Cardiac muscle cell (in vitro differentiated cells and primary cell): Measurements from ENCODE around the gene PODXL2. TPM values are rescaled to one million over a fixed set of nuclear protein-coding genes. Genes with fewer than 3 reads are reported as not detected.

ENCODE experiments used
- DNase-seq, 2 donors: peaks; one replicate each; pipeline versions ENCODE4 v3.0.0 to v3.0.0-alpha.2; 2010 to 2017; ENCODE audit warnings: low read depth in 1 of 2, low spot score in 1 of 2
- H3K27ac ChIP-seq: fragments of 200-600 bp; sonication (generic); 2 replicates; pipeline ENCODE4 v1.5.1; 2016
- H3K27me3 ChIP-seq: fragments of 200-600 bp; sonication (generic); 2 replicates; pipeline ENCODE4 v1.6.0; 2016; ENCODE audit warnings: control low read depth
- H3K36me3 ChIP-seq: fragments of 200-600 bp; sonication (generic); 2 replicates; pipeline ENCODE4 v1.5.1; 2016; ENCODE audit warnings: control low read depth
- H3K4me1 ChIP-seq: fragments of 200-600 bp; sonication (generic); 2 replicates; pipeline ENCODE4 v1.8.1; 2017; ENCODE audit warnings: low read depth, mild to moderate bottlenecking, mixed run types
- H3K4me3 ChIP-seq: fragments of 200-600 bp; sonication (generic); 2 replicates; pipeline ENCODE4 v1.5.1; 2016; ENCODE audit warnings: mild to moderate bottlenecking
- H3K9me3 ChIP-seq: fragments of 200-600 bp; sonication (generic); 2 replicates; pipeline ENCODE4 v1.5.1; 2017; ENCODE audit warnings: low read depth, mild to moderate bottlenecking, control low read depth
- polyA plus RNA-seq: library from polyadenylated mRNA; unstranded; fragments of >200 nt; fragmentation: Nextera tagmentation; extraction: Ambion mirVana; gene quantifications from 2 replicates; pipeline ENCODE4 v1.2.1, GENCODE V29; 2016
- total RNA-seq: library from RNA; depleted of rRNA; stranded (reverse); fragments of >200 nt; gene quantifications from 2 replicates; pipeline ENCODE4 v1.2.3, GENCODE V29; 2016
- TF ChIP-seq, protein P1 (sequence below): IDR thresholded peaks from 2 replicates; pipeline ENCODE4 v1.5.1; 2012; ENCODE audit warnings: low read depth, mild to moderate bottlenecking, low read length

Gene PODXL2
- total and polyA plus RNA-seq, 2 experiments from 2014 or later: 16.0 to 24.9 TPM

GRCh38 chr3:127634653-127635052, 5.7 kb downstream of the PODXL2 start:
- no peaks in the 10 kb centered on the region for H3K36me3 ChIP-seq
- no peak for DNase-seq
- TF ChIP-seq, protein P1, sequence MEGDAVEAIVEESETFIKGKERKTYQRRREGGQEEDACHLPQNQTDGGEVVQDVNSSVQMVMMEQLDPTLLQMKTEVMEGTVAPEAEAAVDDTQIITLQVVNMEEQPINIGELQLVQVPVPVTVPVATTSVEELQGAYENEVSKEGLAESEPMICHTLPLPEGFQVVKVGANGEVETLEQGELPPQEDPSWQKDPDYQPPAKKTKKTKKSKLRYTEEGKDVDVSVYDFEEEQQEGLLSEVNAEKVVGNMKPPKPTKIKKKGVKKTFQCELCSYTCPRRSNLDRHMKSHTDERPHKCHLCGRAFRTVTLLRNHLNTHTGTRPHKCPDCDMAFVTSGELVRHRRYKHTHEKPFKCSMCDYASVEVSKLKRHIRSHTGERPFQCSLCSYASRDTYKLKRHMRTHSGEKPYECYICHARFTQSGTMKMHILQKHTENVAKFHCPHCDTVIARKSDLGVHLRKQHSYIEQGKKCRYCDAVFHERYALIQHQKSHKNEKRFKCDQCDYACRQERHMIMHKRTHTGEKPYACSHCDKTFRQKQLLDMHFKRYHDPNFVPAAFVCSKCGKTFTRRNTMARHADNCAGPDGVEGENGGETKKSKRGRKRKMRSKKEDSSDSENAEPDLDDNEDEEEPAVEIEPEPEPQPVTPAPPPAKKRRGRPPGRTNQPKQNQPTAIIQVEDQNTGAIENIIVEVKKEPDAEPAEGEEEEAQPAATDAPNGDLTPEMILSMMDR: no peak
- H3K27ac ChIP-seq: no peak overlapping the region
- H3K4me1 ChIP-seq: no peaks in the 10 kb centered on the region
- H3K4me3 ChIP-seq: no peak overlapping the region
- H3K9me3 ChIP-seq: no peaks in the 10 kb centered on the region
- no peaks in the 10 kb centered on the region for H3K27me3 ChIP-seq

- H3K9me3 ChIP-seq: no peaks in the 10 kb centered on the region
- H3K36me3 ChIP-seq: no peaks in the 10 kb centered on the region
- H3K4me1 ChIP-seq: no peaks in the 10 kb centered on the region
- no peak overlapping the region for H3K4me3 ChIP-seq
- no peaks in the 10 kb centered on the region for H3K27me3 ChIP-seq
- TF ChIP-seq, protein P1: no peak
- DNase-seq: no peak
- H3K27ac ChIP-seq: no peak overlapping the region
Observed at GRCh38 chr3:127637546-127637945, 8.6 kb downstream of the PODXL2 start.

- no peak for DNase-seq
- no peaks in the 10 kb centered on the region for H3K9me3 ChIP-seq
- TF ChIP-seq, protein P1: no peak
- H3K27me3 ChIP-seq: no peaks in the 10 kb centered on the region
- H3K27ac ChIP-seq: no peak overlapping the region
- no peaks in the 10 kb centered on the region for H3K36me3 ChIP-seq
- no peaks in the 10 kb centered on the region for H3K4me1 ChIP-seq
- H3K4me3 ChIP-seq: no peak overlapping the region
Observed at GRCh38 chr3:127637971-127638370, 9.0 kb downstream of the PODXL2 start.

- no peak for DNase-seq
- Histone ChIP-seq H3K4me1 (no peaks in the 10 kb centered on the region), H3K27me3 (no peaks in the 10 kb centered on the region), H3K9me3 (no peaks in the 10 kb centered on the region), H3K36me3 (no peaks in the 10 kb centered on the region), H3K27ac (no peak overlapping the region), H3K4me3 (no peak overlapping the region)
- TF ChIP-seq, protein P1: no peak
Observed at GRCh38 chr3:127639173-127640041, 10.4 kb downstream of the PODXL2 start.

- H3K36me3 ChIP-seq: no peaks in the 10 kb centered on the region
- no peaks in the 10 kb centered on the region for H3K27me3 ChIP-seq
- TF ChIP-seq, protein P1: no peak
- no peak for DNase-seq
- H3K4me3 ChIP-seq: no peak overlapping the region
- no peaks in the 10 kb centered on the region for H3K9me3 ChIP-seq
- no peak overlapping the region for H3K27ac ChIP-seq
- H3K4me1 ChIP-seq: no peaks in the 10 kb centered on the region
Observed at GRCh38 chr3:127640042-127640355, 11.0 kb downstream of the PODXL2 start.
